Measurements from ENCODE around the gene ROGDI.
A peak's percentile ranks its signal among the peaks of the same experiment; 100 is the strongest.

The ROGDI gene

DNA sequence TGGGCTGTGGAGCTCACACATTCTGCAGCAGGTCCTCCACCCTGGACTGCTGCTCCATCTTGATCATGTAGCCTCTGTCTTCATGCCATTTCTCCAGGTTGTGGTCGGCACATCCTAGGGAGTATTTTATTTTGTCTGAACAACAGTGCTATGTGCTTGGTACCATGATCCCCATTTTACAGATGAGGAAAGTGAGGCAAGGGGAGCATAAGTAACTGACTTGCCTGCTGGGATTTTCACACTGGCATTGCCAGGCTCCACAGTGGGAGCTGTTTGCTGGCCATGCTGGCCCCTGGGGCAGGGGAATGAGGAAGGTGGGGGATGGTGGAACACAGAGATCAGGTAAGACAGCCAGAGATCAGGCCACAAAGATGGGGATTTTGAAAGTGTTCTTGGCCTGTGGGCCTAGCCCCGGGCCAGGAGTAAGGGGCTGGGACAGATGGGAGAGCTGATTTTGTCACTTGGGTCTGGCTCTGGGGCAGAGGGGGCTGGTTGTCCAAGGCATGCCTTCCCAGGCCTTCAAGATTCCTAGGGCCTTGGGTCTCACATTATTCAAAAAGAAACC, 26.2 kb downstream of the ROGDI start (continued):
- TF ChIP-seq ZNF324 (tag by site-specific recombination; IDR thresholded peaks at IDR 0.05) (no peak), ZNF426 (tag by site-specific recombination; IDR thresholded peaks at IDR 0.05) (no peak)
- TF ChIP-seq, protein P1, sequence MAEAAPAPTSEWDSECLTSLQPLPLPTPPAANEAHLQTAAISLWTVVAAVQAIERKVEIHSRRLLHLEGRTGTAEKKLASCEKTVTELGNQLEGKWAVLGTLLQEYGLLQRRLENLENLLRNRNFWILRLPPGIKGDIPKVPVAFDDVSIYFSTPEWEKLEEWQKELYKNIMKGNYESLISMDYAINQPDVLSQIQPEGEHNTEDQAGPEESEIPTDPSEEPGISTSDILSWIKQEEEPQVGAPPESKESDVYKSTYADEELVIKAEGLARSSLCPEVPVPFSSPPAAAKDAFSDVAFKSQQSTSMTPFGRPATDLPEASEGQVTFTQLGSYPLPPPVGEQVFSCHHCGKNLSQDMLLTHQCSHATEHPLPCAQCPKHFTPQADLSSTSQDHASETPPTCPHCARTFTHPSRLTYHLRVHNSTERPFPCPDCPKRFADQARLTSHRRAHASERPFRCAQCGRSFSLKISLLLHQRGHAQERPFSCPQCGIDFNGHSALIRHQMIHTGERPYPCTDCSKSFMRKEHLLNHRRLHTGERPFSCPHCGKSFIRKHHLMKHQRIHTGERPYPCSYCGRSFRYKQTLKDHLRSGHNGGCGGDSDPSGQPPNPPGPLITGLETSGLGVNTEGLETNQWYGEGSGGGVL (tag by site-specific recombination; IDR thresholded peaks at IDR 0.05): no peak

DNA sequence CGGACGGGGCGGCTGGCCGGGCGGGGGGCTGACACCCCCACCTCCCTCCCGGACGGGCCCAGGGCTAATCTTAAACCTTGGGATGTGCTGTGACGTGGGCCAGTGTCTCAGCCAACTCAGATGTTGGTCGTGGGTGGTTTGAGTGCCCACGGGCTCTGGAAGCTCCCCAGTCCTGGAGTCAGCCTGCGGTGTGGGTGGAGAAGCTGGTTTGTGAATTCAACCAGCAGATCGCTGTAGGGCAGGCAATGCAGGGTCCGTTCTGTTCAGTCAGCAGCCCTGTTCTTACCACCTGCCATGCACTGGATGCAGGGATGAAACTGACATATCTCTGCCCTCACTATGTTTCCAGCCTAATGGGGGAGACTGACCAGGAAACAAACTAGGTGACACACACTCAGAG, 27.4 kb downstream of the ROGDI start:
- TF ChIP-seq KLF1 (tag by site-specific recombination; IDR thresholded peaks at IDR 0.05): no peak
- TF ChIP-seq ZNF146 (tag by site-specific recombination; IDR thresholded peaks at IDR 0.05): no peak
- TF ChIP-seq EGR2 (tag by site-specific recombination; IDR thresholded peaks at IDR 0.05; ENCODE audit: low read depth): peak; percentile 85
- TF ChIP-seq ZNF292 (tag by site-specific recombination; IDR thresholded peaks at IDR 0.05; ENCODE audit: borderline replicate concordance, low read depth): no peak
- peak; percentile 89 for TF ChIP-seq ZFHX2 (tag by site-specific recombination; conservative IDR thresholded peaks at IDR 0.05)
- POLR2A ChIA-PET: no interaction called here

DNA sequence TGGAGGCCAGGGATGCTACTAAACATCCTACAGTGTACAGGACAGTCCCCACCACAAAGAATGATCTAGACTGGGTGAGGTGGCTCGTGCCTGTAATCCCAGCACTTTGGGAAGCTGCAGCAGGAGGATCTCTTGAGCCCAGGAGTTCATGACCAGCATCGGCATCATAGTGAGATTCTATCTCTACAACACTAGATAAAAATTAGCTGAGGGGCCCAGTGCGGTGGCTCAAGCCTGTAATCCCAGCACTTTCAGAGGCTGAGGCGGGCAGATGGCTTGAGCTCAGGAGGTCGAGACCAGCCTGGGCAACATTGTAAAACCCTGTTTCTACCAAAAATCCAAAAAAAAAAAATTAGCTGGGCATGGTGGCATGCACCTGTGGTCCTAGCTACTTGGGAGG, 30.1 kb downstream of the ROGDI start:
- Histone ChIP-seq H3K36me3 (ENCODE audit: control insufficient read depth in 2 of 2, insufficient read depth in 1 of 2, low read length in 2 of 2) (no peaks in the 10 kb centered on the region), H3K27ac (ENCODE audit: extremely low read depth, low read depth, low read length) (no peak overlapping the region), H3K9me3 (ENCODE audit: control insufficient read depth, insufficient read depth, low read depth, low read length) (no peaks in the 10 kb centered on the region), H3K4me1 (ENCODE audit: control insufficient read depth, insufficient read depth, low read length) (no peaks in the 10 kb centered on the region), H3K4me3 (ENCODE audit: low read depth, low read length) (no peak overlapping the region)
- ChIA-PET POLR2A (interaction anchor here (0.7 kb wide), 1 partner anchor 165 kb away, joined by 5 read pairs; the partner anchor contains the start of gene PPL), CTCF (interaction anchor here (0.6 kb wide), 1 partner anchor 30 kb away, joined by 3 read pairs; no protein-coding TSS in a partner anchor)
- TF ChIP-seq TRIM28 (IDR thresholded peaks at IDR 0.05; ENCODE audit: borderline replicate concordance, low read length): no peak
- no peak for TF ChIP-seq GLI4 (tag by site-specific recombination; IDR thresholded peaks at IDR 0.05)
- no peak for TF ChIP-seq BCL11B (tag by site-specific recombination; IDR thresholded peaks at IDR 0.05; ENCODE audit: low read depth)
- TF ChIP-seq ZNF404 (tag by site-specific recombination; IDR thresholded peaks at IDR 0.05): no peak
- no peak for TF ChIP-seq ZNF560 (tag by site-specific recombination; IDR thresholded peaks at IDR 0.05; ENCODE audit: borderline replicate concordance)
- no peak for TF ChIP-seq GLI2 (tag by site-specific recombination; IDR thresholded peaks at IDR 0.05; ENCODE audit: borderline replicate concordance, low read depth)

More for the DNA sequence above, 27.4 kb downstream of the ROGDI start:
- Histone ChIP-seq H3K36me3 (ENCODE audit: control insufficient read depth in 2 of 2, insufficient read depth in 1 of 2, low read length in 2 of 2) (no peaks in the 10 kb centered on the region), H3K4me3 (ENCODE audit: low read depth, low read length) (no peak overlapping the region), H3K27ac (ENCODE audit: extremely low read depth, low read depth, low read length) (no peak overlapping the region), H3K9me3 (ENCODE audit: control insufficient read depth, insufficient read depth, low read depth, low read length) (no peaks in the 10 kb centered on the region), H3K4me1 (ENCODE audit: control insufficient read depth, insufficient read depth, low read length) (no peaks in the 10 kb centered on the region; the same call in 1 of the 2 replicates)
- CTCF ChIA-PET: no interaction called here

DNA sequence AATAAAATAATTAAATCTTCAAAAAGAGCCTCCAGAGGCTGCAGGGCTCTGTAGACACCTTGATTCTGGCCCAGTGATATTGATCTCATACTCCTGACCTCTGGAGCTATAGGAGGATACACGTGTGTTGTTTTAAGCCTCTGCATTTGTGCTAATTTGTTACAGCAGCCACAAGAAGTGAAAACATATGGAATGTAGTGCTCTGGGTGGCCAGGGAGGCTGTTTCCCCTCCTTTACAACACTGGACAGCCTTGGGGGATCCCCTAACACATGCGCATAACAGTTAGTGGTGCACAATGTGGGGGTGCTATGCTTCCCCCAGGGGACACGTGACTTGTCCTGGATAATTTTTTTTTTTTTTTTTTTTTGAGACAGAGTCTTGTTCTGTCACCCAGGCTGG, 30.8 kb downstream of the ROGDI start:
- Histone ChIP-seq H3K36me3 (ENCODE audit: control insufficient read depth in 2 of 2, insufficient read depth in 1 of 2, low read length in 2 of 2) (no peaks in the 10 kb centered on the region), H3K9me3 (ENCODE audit: control insufficient read depth, insufficient read depth, low read depth, low read length) (no peaks in the 10 kb centered on the region), H3K4me1 (ENCODE audit: control insufficient read depth, insufficient read depth, low read length) (no peaks in the 10 kb centered on the region), H3K27ac (ENCODE audit: extremely low read depth, low read depth, low read length) (no peak overlapping the region), H3K4me3 (ENCODE audit: low read depth, low read length) (no peak overlapping the region)
- ChIA-PET CTCF (no interaction called here), POLR2A (interaction anchor here (0.7 kb wide), 1 partner anchor 166 kb away, joined by 5 read pairs; the partner anchor contains the start of gene PPL)
- no peak for TF ChIP-seq SCRT2 (tag by site-specific recombination; IDR thresholded peaks at IDR 0.05)
- TF ChIP-seq, protein P2, sequence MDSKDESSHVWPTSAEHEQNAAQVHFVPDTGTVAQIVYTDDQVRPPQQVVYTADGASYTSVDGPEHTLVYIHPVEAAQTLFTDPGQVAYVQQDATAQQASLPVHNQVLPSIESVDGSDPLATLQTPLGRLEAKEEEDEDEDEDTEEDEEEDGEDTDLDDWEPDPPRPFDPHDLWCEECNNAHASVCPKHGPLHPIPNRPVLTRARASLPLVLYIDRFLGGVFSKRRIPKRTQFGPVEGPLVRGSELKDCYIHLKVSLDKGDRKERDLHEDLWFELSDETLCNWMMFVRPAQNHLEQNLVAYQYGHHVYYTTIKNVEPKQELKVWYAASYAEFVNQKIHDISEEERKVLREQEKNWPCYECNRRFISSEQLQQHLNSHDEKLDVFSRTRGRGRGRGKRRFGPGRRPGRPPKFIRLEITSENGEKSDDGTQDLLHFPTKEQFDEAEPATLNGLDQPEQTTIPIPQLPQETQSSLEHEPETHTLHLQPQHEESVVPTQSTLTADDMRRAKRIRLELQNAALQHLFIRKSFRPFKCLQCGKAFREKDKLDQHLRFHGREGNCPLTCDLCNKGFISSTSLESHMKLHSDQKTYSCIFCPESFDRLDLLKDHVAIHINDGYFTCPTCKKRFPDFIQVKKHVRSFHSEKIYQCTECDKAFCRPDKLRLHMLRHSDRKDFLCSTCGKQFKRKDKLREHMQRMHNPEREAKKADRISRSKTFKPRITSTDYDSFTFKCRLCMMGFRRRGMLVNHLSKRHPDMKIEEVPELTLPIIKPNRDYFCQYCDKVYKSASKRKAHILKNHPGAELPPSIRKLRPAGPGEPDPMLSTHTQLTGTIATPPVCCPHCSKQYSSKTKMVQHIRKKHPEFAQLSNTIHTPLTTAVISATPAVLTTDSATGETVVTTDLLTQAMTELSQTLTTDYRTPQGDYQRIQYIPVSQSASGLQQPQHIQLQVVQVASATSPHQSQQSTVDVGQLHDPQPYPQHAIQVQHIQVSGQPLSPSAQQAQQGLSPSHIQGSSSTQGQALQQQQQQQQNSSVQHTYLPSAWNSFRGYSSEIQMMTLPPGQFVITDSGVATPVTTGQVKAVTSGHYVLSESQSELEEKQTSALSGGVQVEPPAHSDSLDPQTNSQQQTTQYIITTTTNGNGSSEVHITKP (tag by site-specific recombination; IDR thresholded peaks at IDR 0.05): peak; percentile 86

Data from HEK293 (cell line).